Hepatocyte (in vitro differentiated cells): Measurements from ENCODE around the gene ATP2B3. TPM values are rescaled to one million over a fixed set of nuclear protein-coding genes. Genes with fewer than 3 reads are reported as not detected.

Experiments used
- DNase-seq: peaks from one replicate; pipeline ENCODE4 v3.0.0-alpha.2; 2016; ENCODE audit warnings: low spot score
- H2AFZ ChIP-seq: fragments of 200-600 bp; sonication (generic); 2 replicates; pipeline ENCODE4 v1.6.0; 2016; ENCODE audit warnings: antibody characterized with exemption, mild to moderate bottlenecking
- H3K27ac ChIP-seq: fragments of 200-600 bp; sonication (generic); 2 replicates; pipeline ENCODE4 v1.5.1; 2016; ENCODE audit warnings: mild to moderate bottlenecking
- H3K27me3 ChIP-seq: fragments of 200-600 bp; sonication (generic); 2 replicates; pipeline ENCODE4 v1.6.1; 2016
- H3K36me3 ChIP-seq: fragments of 200-600 bp; sonication (generic); replicated peaks from 2 replicates; pipeline ENCODE4 v1.5.1; 2016; ENCODE audit warnings: low read depth; ENCODE audit not compliant: insufficient read depth
- H3K4me1 ChIP-seq: fragments of 200-600 bp; sonication (generic); 2 replicates; pipeline ENCODE4 v1.5.1; 2016; ENCODE audit warnings: mild to moderate bottlenecking, moderate library complexity; ENCODE audit not compliant: insufficient read depth
- H3K4me2 ChIP-seq: fragments of 200-600 bp; sonication (generic); 2 replicates; pipeline ENCODE4 v1.6.0; 2016
- H3K4me3 ChIP-seq: fragments of 200-600 bp; sonication (generic); 2 replicates; pipeline ENCODE4 v1.5.1; 2016; ENCODE audit warnings: mild to moderate bottlenecking
- H3K79me2 ChIP-seq: fragments of 200-600 bp; sonication (generic); 2 replicates; pipeline ENCODE4 v1.6.0; 2017; ENCODE audit warnings: mild to moderate bottlenecking
- H3K9me2 ChIP-seq: fragments of 200-600 bp; sonication (generic); replicated peaks from 2 replicates; pipeline ENCODE4 v1.6.0; 2017; ENCODE audit warnings: mild to moderate bottlenecking; ENCODE audit not compliant: insufficient read depth
- H3K9me3 ChIP-seq: fragments of 200-600 bp; sonication (generic); 2 replicates; pipeline ENCODE4 v1.5.1; 2016; ENCODE audit warnings: low read depth, mild to moderate bottlenecking
- H4K20me1 ChIP-seq: fragments of 200-600 bp; sonication (generic); 2 replicates; pipeline ENCODE4 v1.6.0; 2016; ENCODE audit warnings: mild to moderate bottlenecking; ENCODE audit not compliant: insufficient read depth, poor library complexity, severe bottlenecking
- EZH2 ChIP-seq: fragments of 200-600 bp; sonication (generic); IDR thresholded peaks from 2 replicates; pipeline ENCODE4 v1.6.1; 2016; ENCODE audit warnings: antibody characterized with exemption, mild to moderate bottlenecking, borderline replicate concordance
- EZH2phosphoT487 ChIP-seq: fragments of 200-600 bp; sonication (generic); IDR thresholded peaks from one replicate; pipeline ENCODE4 v1.6.1; 2018; ENCODE audit warnings: antibody characterized with exemption, mild to moderate bottlenecking, low read depth, moderate library complexity; ENCODE audit not compliant: unreplicated experiment, severe bottlenecking
- WGBS: methylation state at CpG from one replicate; pipeline ENCODE4 v1.1.6; 2016; ENCODE audit warnings: low lambda C conversion rate; ENCODE audit errors: missing lambda C conversion rate; 5-methylcytosine and 5-hydroxymethylcytosine counted together
- polyA plus RNA-seq: library from polyadenylated mRNA; unstranded; fragments of >200 nt; fragmentation: Nextera tagmentation; extraction: Ambion mirVana; gene quantifications from 2 replicates; pipeline ENCODE4 v1.2.1, GENCODE V29; 2016
- total RNA-seq: library from RNA; depleted of rRNA; stranded (reverse); fragments of >200 nt; gene quantifications from 2 replicates; pipeline ENCODE4 v1.2.3, GENCODE V29; 2014
- TF ChIP-seq, protein P1 (sequence below): fragments of 200-600 bp; sonication (generic); IDR thresholded peaks from 2 replicates; pipeline ENCODE4 v1.5.1; 2016; ENCODE audit warnings: antibody characterized with exemption, mild to moderate bottlenecking; ENCODE audit not compliant: poor library complexity

The ATP2B3 gene
- total and polyA plus RNA-seq, 2 experiments from 2014 or later, result 0.07 TPM; not detected in 1

DNA sequence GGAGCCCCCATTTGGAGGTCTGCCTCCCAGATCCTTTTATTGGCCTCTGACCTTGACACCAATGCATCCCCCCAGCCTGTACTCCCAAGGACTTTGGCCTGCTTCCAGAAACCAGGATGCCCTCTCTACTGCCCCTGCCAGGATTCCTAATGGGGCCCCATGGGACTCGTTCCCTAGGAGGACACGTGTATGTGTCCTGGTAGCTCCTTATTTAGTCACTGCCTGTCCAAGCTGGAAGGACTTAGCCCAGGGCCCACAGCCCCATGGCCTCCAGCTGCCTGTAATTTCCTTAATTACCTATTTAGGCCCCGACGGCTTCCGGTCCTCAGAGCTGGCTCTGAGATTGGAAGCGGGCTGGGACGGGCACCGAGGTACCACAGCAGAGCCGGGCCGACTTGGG is 9.4 kb downstream of the ATP2B3 start:
- H3K4me1 ChIP-seq, result no peaks in the 10 kb centered on the region
- WGBS, result 80% methylated on average over 10 of the region's 10 CpGs
- no peak overlapping the region for H3K27ac ChIP-seq
- no peaks in the 10 kb centered on the region for H3K79me2 ChIP-seq
- H3K9me2 ChIP-seq, result no peaks in the 10 kb centered on the region
- H2AFZ ChIP-seq, result no peak overlapping the region
- DNase-seq, result no peak
- no peak for TF ChIP-seq EZH2
- TF ChIP-seq, protein P1, sequence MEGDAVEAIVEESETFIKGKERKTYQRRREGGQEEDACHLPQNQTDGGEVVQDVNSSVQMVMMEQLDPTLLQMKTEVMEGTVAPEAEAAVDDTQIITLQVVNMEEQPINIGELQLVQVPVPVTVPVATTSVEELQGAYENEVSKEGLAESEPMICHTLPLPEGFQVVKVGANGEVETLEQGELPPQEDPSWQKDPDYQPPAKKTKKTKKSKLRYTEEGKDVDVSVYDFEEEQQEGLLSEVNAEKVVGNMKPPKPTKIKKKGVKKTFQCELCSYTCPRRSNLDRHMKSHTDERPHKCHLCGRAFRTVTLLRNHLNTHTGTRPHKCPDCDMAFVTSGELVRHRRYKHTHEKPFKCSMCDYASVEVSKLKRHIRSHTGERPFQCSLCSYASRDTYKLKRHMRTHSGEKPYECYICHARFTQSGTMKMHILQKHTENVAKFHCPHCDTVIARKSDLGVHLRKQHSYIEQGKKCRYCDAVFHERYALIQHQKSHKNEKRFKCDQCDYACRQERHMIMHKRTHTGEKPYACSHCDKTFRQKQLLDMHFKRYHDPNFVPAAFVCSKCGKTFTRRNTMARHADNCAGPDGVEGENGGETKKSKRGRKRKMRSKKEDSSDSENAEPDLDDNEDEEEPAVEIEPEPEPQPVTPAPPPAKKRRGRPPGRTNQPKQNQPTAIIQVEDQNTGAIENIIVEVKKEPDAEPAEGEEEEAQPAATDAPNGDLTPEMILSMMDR, result no peak
- no peak for TF ChIP-seq EZH2phosphoT487
- no peak overlapping the region for H3K4me2 ChIP-seq
- H3K9me3 ChIP-seq, result no peaks in the 10 kb centered on the region
- H3K27me3 ChIP-seq, result no peaks in the 10 kb centered on the region
- no peaks in the 10 kb centered on the region for H3K36me3 ChIP-seq
- no peaks in the 10 kb centered on the region for H4K20me1 ChIP-seq
- H3K4me3 ChIP-seq, result no peak overlapping the region

DNA sequence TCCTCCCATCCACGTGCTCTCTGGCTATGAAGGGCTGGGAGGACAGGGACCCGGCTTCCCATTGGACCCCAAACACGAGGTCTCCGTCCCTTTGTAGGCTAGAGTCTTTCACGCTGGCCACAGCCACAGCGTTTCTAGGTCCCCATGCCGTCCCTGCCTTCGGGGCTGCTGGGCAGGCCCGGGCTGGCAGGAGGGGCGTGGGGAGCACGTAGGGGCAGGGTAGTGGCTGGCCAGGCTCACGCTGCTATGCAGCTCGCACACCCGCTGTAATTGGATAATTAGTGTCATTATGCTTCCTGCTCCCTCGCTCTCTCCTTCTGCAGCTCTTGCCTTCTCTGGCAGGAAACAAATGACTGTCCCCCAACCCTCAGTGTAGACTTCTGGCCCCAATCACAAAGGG is 9.8 kb downstream of the ATP2B3 start:
- H3K4me3 ChIP-seq, result no peak overlapping the region
- TF ChIP-seq, protein P1, result no peak
- TF ChIP-seq EZH2, result no peak
- no peak for TF ChIP-seq EZH2phosphoT487
- no peaks in the 10 kb centered on the region for H4K20me1 ChIP-seq
- no peak overlapping the region for H3K27ac ChIP-seq
- no peaks in the 10 kb centered on the region for H3K9me3 ChIP-seq
- no peak for DNase-seq
- no peak overlapping the region for H2AFZ ChIP-seq
- H3K4me1 ChIP-seq, result no peaks in the 10 kb centered on the region
- no peaks in the 10 kb centered on the region for H3K79me2 ChIP-seq
- H3K27me3 ChIP-seq, result no peaks in the 10 kb centered on the region
- no peaks in the 10 kb centered on the region for H3K36me3 ChIP-seq
- no peak overlapping the region for H3K4me2 ChIP-seq
- H3K9me2 ChIP-seq, result no peaks in the 10 kb centered on the region
- WGBS, result 75% methylated on average over 15 of the region's 15 CpGs

DNA sequence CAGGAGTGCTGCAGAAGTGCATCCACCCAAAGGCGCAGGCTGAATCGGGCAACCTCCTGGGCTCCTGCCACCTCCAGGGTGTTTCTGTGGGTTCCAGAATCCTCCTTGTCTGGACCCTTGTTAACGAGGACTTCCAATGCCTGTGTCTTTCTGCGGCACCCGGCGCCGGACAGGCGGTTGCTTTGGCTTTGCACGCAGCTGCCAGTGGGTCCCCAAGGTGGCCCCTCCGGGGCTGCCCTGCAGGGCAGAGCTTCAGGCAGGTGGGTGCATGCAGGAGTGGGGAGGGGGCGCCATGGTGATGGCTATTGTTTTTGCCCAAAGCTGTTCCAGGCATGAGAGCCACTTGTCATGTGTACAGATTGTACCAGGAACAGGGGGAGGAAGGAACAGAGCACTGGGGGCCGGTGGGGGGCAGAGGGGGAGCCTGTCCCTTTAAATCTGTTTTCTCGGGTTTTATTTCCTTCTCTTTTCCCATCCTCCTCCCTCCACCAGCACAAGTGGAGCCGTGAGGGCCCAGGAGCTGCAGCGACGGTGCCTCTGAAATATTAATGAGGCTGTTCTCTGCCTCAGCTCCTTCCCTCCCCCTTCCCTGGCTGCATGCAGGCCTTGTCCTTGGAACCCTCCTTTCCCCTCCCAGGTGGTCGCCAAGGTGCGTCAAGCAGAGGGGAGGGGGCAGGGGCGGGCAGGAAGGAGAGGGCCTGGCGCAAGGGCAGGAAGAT is 13.1 kb downstream of the ATP2B3 start:
- no peaks in the 10 kb centered on the region for H3K4me1 ChIP-seq
- no peaks in the 10 kb centered on the region for H3K79me2 ChIP-seq
- no peak overlapping the region for H3K27ac ChIP-seq
- H3K27me3 ChIP-seq, result no peaks in the 10 kb centered on the region
- TF ChIP-seq, protein P1, result no peak
- no peak for TF ChIP-seq EZH2
- no peak for TF ChIP-seq EZH2phosphoT487
- no peak overlapping the region for H2AFZ ChIP-seq
- WGBS, result 78% methylated on average over 19 of the region's 20 CpGs
- no peaks in the 10 kb centered on the region for H3K9me2 ChIP-seq
- H4K20me1 ChIP-seq, result no peaks in the 10 kb centered on the region
- H3K4me3 ChIP-seq, result no peak overlapping the region
- DNase-seq, result no peak
- no peaks in the 10 kb centered on the region for H3K9me3 ChIP-seq
- no peaks in the 10 kb centered on the region for H3K36me3 ChIP-seq
- no peak overlapping the region for H3K4me2 ChIP-seq
